ENCODE data around the gene EFNA2.
"Not testable (repeated sequence)": the region's sequence is repeated elsewhere in the genome, so short reads cannot be mapped to it uniquely, and the experiment has no call there.

Gene EFNA2

GRCh38 chr19:1285737-1286360, at the start of gene EFNA2:
Gene EFNA2, plus strand, starts transcription at chr19:1285873. Its CDS starts 296 bp downstream, at chr19:1286169.
- no peak for DNase-seq

- DNase-seq, result no peak
These were observed 49.1 kb upstream of the EFNA2 start for GRCh38 chr19:1236576-1236975.

- no peak for DNase-seq
These were observed 48.5 kb upstream of the EFNA2 start for GRCh38 chr19:1237027-1237659.

GRCh38 chr19:1237754-1238368, 47.8 kb upstream of the EFNA2 start, which contains the start of gene CBARP:
Gene CBARP, minus strand, starts transcription at chr19:1238005. Its CDS starts 1,905 bp downstream, at chr19:1236100.
- peak in 1 of 2 donors; percentile 40 for DNase-seq

- no peak for DNase-seq
These were observed 47.0 kb upstream of the EFNA2 start for GRCh38 chr19:1238369-1239303.

- DNase-seq, result no peak
These were observed 46.3 kb upstream of the EFNA2 start for GRCh38 chr19:1239420-1239795.

- DNase-seq, result peak; percentile 69 to 80
These were observed 45.6 kb upstream of the EFNA2 start for GRCh38 chr19:1239796-1240737.

GRCh38 chr19:1240925-1241324, 44.7 kb upstream of the EFNA2 start:
- DNase-seq, result no peak

- DNase-seq, result peak; percentile 85 to 93
These were observed 44.1 kb upstream of the EFNA2 start, which contains the start of gene ATP5F1D for GRCh38 chr19:1241417-1242095. Gene ATP5F1D, plus strand, starts transcription at chr19:1241751. Its CDS starts 100 bp downstream, at chr19:1241851.

GRCh38 chr19:1243768-1244692, 41.6 kb upstream of the EFNA2 start:
- peak; percentile 64 to 74 for DNase-seq

- DNase-seq, result no peak
These were observed 40.8 kb upstream of the EFNA2 start for GRCh38 chr19:1244693-1245451.

GRCh38 chr19:1245494-1246264, 40.0 kb upstream of the EFNA2 start:
- no peak for DNase-seq

GRCh38 chr19:1246265-1247087, 39.2 kb upstream of the EFNA2 start:
- DNase-seq, result not testable (repeated sequence)

GRCh38 chr19:1247748-1248138, 37.9 kb upstream of the EFNA2 start:
- DNase-seq, result no peak

GRCh38 chr19:1248139-1248785, 37.4 kb upstream of the EFNA2 start, which contains the start of gene MIDN:
Gene MIDN, plus strand, starts transcription at chr19:1248583. Its CDS starts 1,714 bp downstream, at chr19:1250297.
- DNase-seq, result peak; percentile 53 to 73

- DNase-seq, result peak; percentile 62 to 73
These were observed 36.8 kb upstream of the EFNA2 start for GRCh38 chr19:1248786-1249297.

Measured in hippocampal formation (tissue), 2 donors.